IPS DF 4.7 (cell line): ENCODE data around the gene LRRC49.
"Not testable (repeated sequence)": the region's sequence is repeated elsewhere in the genome, so short reads cannot be mapped to it uniquely, and the experiment has no call there.

Experiments
- DNase-seq: peaks from one replicate; pipeline ENCODE4 v3.0.0-alpha.2; 2013; ENCODE audit warnings: low spot score; ENCODE audit errors: extremely low read depth

The LRRC49 gene

DNA sequence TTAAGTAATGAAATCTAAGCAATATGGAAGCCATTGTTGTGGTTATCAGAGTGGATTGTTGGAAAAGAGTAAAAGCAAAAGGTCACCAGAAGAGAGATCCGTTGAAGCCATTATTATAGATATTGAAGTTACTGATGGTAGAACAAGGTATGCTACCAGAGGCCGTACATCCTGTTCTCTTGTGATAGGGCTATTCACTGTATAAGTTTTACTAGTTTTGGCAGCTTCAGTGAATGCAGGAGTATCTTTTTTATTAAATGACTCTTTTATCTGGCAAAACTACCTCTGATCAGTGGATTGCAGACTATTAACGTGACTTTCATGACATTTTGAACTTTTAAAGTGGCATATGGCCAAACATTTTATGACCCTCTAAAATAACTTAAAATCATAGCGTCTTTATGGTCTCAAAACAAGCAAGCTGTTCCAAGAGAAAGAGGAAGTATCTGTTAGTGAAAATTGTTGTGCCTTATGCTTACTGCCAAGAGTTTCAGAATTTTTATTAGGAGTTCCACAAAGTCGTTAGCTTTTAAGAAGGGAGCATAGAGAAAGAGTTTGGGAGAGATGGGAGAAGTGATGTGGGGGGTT lies 102.9 kb downstream of the LRRC49 start:
- no peak for DNase-seq

DNA sequence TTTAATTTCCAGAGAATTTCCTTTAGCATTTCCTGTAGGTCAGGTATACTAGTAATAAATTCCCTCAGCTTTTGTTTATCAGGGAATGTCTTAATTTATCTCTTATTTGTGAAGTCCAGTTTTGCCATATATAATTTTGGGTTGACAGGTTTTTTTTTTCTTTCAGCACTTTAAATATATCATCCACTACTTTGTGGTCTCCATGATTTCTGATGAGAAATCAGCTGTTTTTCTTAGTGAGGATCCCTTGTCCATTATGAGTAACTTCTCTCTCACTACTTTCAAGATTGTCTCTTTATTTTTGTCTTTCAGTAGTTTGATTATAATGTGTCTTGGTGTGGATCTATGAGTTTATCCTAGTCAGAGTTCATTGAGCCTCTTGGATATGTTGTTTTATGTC lies 105.7 kb downstream of the LRRC49 start:
- DNase-seq, result no peak

DNA sequence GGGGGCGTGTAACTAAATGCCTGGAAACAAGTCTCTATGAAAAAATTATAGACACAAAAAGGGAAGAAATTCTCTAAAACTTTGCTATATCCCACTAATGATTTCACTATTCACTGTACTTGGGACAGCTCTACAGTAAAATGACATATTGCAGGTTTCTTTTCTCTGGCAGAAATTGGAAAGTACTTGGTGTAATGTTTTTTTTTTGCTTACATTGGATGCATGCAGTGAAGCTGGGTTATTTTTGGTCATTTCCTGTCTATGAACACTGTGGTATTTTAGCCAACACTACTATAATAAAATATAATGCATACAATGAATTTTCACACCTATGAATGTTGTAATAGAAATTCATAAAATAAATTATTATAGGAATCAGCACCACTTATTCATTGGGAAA lies 109.7 kb downstream of the LRRC49 start:
- no peak for DNase-seq

DNA sequence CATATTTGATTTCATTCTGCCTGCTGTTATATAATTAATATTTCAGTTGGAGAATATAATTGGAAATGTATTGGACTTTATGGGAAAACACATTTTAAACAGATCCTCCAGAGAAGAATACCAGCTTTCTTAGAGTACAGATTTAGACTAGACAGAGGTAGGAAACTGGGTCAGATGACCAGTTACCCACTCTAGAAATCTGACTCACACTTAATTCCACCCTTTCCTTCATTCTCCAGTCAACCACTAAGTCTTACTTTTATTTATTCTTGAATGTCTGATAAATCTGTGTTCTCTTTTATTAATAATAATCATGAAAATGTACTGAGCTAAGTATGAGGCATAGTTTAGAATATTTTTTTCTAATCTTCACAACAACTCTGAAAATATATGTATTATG lies 110.7 kb downstream of the LRRC49 start:
- no peak for DNase-seq

DNA sequence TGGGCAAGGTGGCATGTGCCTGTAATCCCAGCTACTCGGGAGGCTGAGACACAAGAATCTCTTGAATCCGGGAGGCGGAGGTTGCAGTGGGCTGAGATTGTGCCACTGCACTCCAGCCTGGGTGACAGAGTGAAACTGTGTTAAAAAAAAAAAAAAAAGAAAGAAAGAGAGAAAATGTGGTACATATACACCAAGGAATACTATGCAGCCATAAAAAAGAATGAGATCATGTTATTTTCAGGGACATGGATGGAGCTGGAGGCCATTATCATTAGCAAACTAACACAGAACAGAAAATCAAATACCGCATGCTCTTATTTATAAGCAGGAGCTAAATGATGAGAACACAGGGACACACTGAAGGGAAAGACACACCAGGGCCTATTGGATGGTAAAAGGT lies 111.9 kb downstream of the LRRC49 start:
- DNase-seq, result not testable (repeated sequence)

DNA sequence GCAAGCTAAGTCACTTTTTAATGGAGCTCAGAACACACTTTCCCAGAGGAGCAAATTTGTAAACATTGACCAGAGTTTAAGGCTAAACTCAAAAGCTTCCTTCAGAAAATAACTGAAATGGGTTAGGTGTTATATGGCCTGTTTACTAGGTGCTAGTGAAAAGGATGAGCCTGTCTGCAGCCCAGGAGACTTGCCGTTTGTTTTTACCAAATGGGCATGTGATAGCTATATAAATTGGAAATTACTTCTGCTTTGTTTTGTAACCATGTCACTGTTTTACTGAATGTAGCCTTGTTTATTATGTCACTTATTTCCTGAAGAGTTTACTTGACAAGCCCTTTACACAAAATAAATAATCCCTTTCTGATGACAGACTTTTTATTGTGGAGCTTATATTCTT lies 113.3 kb downstream of the LRRC49 start:
- no peak for DNase-seq

DNA sequence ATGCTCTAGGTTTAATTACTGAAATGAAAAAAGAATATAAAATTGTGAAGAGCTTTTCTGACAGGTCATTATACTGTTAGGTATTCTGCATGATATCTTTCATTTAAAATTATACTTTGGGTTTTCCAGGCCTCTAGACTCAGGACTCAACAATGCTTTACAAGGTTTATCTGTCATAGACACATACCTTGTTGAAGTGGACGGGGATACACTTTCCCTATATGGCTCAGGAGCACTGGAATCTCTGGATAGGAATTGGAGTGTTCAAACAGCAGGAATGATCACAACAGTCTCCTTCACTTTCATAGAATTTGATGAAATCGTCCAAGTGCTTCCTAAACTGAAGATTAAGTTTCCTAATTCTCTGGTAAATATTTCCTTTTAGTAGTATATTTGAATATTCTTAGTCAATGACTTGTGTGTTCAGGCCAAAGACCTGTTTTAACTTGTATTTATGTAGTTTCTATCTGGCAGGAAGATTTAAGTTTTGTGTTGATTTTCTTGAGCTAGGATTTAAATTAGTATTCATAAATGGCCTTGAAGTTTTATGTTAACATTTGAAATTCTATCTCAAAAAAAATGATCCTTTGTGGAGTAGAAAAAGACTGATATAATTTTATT lies 115.7 kb downstream of the LRRC49 start:
- no peak for DNase-seq

DNA sequence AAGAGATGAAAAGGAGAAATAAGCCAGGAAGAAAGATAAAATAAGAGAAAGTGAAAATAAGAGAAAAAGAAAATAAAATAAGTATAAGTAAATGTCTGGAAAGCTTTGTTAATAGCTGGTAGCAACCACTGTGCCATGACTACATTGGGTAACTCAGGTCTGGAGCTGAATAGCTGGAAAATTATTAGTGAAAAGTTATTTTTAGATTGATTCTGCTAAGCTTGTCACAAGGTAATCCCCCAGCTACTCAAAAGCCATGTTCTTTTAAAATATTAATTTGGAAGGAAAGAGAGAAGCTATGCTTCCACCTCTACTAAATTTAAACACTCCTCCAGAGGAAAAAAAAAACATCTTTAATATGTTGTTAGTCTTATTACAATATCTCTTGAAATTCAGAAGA lies 117.8 kb downstream of the LRRC49 start:
- no peak for DNase-seq

DNA sequence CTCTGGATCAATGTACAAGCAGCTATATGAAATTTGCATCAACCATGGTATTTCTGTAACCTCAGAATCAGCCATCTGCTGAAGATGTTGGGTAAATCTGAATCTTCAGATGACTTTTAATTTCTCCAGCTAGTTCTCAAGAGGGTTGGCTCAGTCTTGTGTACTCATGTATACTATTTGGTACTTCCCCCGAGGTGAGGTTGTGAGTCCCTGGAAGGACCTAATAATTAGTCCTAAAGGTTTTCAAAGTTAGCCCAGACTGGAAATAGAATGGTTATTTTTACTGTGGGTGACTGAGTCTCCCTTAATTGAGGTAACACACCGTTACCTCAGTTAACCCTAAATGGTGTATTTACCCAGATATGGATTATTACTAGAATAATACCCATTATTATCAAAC lies 118.4 kb downstream of the LRRC49 start:
- DNase-seq, result no peak

DNA sequence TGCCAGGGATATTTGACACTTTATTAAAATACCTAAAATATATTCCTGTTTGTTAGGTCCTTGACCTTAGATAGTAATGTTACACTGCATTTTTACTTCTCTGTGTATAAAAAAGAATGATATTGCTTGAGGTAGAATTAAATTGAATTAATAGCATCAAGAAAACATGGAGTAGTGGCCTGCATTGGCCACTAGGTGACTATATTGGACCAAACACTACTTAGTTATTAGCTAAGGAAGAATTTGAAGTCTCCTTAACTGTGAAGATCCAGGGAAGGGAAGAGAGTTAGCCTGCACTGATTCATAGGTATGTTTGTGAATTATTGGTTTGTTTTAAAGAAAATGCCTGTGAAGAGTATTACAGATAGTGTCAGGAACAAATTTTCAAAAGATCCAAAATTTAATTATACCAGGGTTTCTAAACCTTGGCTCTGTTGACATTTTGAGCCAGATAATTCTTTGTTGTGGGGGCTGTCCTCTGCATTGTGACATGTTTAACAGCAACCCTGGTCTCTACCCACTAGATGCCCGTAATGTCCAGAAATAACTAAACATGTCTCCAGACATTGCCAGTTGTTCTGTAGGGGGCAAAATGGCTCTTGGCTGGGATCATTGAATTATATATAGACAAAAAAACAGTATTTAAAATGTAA lies 119.0 kb downstream of the LRRC49 start:
- DNase-seq, result peak; percentile 3

DNA sequence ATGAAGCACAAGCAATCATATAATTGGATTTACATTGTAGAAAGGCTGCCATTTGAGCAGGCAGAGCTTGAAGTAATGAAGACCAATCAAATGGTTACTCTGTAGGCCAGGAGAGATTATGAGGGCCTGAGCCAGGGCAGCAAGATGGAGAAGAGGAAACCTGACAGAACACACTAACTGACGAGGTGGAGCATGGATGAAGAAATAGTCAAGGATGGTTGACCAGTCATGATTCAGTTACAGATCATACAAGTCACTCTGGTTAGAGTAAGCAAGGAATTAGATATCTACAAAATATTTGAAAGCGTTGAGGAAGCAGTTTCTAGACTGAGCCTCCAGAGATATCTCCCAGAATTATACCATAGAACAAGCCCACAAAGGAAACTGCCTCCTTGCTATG lies 120.8 kb downstream of the LRRC49 start:
- no peak for DNase-seq

DNA sequence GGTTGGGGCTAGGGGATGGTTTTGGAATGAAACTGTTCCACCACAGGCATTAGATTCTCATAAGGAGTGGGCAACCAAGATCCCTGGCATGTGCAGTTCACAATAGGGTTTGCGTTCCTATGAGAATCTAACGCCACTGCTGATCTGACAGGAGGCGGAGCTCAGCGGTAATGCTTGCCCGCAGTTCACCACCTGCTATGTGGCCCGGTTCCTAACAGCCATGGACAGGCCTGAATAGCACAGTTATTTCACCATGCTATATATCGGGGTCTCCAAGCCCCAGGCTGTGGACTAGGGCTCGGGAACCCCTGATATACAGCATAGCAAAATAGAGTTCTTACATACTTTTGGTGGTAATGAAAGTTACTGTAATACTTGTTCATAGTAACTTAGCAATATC lies 122.7 kb downstream of the LRRC49 start:
- no peak for DNase-seq

DNA sequence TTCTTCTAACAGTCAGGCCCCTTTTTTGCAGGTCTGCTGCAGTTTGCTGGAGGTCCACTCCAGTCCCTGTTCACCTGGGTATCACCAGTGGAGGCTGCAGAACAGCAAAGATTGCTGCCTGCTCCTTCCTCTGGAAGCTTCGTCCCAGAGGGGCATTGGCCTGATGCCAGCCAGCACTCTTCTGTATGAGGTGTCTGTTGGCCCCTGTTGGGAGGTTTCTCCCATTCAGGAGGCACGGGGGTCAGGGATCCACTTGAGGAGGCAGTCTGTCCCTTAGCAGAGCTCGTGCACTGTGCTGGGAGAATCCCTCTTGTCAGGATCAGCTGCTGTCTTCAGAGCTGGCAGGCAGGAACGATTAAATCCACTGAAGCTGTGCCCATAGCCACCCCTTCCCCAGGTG lies 138.6 kb downstream of the LRRC49 start:
- DNase-seq, result not testable (repeated sequence)

DNA sequence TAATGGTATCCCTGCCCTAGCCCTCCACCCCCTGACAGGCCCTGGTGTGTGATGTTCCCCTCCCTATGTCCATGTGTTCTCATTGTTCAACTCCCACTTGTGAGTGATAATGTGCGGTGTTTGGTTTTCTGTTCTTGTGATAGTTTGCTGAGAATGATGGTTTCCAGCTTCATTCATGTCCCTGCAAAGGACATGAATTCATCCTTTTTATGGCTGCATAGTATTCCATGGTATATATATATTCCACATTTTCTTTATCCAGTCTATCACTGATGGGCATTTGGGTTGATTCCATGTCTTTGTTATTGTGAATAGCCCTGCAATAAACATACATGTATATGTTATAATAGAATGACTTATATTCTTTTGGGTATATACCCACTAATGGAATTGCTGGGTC lies 142.9 kb downstream of the LRRC49 start:
- DNase-seq, result not testable (repeated sequence)

DNA sequence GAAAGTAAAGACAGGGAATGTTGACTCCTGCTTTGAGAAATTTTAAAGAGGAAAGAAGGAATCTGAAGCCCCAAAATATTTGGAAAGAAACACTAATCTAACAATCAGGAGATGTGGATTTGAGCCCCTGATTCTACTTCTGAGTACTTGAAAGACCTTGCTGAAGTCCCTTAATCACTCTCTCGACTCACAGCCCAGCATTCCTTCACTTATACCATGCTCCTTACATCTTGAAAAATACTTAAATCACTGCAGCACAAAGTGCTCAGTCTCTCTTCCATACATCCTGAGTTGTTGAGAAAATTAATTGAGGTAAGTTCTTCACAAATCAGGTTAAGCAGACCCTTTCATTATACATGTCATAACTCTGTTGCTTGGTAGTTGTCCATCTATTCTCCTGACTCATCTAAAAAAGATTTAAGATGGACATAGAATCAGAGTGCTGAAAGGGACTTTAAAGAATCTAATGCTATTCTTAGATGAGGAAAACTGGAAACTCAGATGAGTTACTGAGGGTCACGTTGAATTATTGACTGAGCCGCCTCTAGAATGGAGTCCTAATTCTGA lies 149.8 kb downstream of the LRRC49 start:
- no peak for DNase-seq

DNA sequence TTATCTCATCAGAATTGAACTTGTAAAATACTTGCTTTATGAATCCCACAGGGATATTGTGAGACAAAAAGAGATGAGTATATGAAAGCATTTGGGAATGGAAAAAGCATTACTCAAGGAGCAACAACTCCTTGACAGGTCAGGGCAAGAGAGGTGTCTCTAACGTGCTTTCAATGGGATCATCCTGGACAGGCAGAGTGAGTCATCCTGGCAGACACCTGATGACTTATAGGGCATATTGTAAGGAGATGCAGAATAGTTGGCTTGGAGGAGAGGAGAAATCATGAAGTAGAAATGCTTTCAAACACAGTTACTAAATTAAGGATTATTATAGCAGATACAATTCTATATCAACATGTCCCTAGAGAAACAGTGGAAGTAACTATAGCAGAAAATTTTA lies 150.7 kb downstream of the LRRC49 start:
- DNase-seq, result no peak

DNA sequence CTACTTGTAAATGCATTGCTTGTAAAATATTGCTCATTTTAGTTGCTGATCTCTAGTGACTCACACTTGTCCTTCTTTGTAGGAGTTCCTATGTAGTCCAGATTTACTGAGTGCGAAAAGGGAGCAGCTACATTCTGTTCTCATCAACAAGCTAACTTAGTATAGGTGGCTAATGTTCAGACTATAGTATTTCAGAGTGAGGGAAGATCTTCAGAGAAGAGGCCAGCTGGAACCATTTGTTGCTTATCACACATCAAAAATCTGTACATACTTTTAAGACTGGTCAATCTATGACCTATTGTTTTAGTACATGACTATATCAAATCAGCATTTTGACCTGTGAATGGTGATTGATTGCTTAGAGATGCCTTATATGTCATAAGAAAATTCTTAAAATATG lies 151.4 kb downstream of the LRRC49 start:
- DNase-seq, result no peak

DNA sequence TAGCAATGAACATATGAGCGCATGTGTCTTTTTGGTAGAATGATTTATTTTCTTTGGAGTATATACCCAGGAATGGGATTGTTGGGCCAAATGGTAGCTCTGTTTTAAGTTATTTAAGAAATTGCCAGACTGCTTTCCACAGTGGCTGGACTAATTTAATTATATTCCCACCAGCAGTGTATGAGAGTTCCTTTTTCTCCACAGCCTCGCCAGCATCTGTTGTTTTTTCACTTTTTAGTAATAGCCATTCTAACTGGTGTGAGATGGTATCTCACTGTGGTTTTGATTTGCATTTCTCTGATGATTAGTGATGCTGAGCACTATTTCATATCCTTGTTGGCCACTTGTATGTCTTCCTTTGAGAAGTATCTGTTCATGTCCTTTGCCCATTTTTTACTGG lies 153.5 kb downstream of the LRRC49 start:
- not testable (repeated sequence) for DNase-seq

DNA sequence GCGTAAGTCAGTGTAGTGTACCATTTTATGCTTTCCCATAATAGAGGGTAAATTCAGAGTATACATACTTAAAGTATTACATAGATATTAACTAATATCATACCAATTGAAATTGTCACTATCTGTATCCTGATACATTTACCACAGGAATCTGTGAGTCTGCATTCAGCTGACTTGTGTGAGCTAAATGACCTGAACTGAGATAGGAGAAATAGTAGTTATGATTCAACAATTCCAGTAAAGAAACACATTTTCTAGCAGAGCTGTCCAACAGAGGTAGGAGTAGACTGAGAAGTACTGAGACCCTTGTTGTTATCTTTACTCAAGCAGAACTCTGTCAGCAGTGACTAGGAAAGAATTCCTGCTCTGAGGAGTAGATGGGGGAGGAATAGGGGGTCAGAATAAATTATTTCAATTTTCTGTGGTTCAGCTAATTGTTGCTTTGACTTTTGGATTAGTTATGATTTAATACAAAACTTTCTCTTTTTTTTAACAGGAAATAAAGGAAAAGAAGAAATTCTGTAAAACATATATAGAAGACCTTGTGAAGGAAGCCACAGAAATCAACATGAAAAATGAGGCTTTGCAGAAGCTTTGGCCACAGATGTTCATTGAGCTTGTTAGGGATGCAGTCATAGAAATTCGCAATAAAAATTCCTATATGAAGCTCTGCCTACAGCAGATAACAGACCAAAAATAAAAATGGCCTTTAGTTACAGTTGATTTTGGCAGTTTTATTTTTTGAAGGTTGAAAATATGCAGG lies 156.5 kb downstream of the LRRC49 start:
- no peak for DNase-seq

DNA sequence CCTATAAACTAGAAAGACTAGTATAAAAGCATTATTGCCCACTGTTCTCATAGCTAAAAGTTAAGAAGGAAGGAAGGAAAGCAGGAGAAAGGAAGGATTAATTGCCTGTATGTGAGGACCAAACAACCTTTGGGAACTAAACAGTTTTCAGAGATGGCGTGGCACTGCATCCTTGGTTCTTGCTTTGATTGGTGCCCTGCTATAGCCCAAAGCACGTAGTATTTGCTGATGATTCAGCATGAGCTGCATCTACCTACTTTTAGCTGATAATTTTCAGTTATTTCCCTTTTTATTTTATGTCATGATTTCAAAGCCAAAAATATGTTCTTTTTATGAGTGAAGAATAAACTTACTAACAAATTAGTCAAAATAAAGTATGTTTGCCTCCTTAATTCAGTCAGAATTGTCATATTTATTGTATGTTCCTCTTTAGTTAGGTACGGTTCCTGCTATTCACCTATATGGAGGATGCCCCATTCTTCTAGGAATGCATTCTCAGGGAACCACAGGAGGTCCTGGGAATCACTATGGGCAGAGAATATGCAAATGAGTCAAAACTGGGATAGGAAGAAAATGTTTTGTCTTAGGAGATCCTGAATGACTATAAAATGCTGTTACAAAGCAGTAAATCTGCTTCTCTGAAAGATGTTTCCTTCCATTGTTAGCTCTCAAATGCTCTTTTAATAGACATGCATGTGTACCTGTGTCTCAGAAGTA lies 157.2 kb downstream of the LRRC49 start:
- no peak for DNase-seq

DNA sequence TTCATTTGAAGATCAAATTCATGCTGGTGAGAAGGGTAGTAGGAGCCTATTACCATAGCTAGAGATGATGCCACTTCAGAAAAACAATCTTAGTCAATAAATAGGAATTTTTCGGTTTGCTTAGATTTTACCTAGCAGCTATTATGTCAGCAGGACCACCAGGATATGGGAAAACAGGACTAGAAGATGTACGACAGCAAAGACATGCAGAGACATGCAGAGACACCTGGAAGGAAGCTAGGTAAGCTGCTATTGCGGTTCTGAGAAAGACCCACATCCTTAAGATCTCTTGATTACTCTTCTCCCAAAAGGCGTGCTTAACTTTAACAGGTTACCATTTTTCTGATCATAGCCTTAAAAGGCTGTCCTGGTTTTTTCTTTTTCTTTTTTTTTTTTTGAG lies 157.8 kb downstream of the LRRC49 start:
- DNase-seq, result no peak
